Activated CD4-positive, alpha-beta T cell treated with anti-CD3 and anti-CD28 coated beads, Interleukin-2, Interleukin-4, amounts not matched to agents 100 ng/mL and 50 ng/mL, durations not matched to agents 16 hours and 8 hours (primary cell): ENCODE results near the gene TMEM37.

Source experiments
- DNase-seq: peaks from one replicate; pipeline ENCODE4 v3.0.0-alpha.2; 2020; ENCODE audit warnings: low spot score

Gene TMEM37

GRCh38 chr2:119480718-119481142 is 49.1 kb downstream of the TMEM37 start:
- no peak for DNase-seq

- DNase-seq: no peak
Observed at GRCh38 chr2:119481501-119482455, 50.1 kb downstream of the TMEM37 start.

GRCh38 chr2:119482481-119483394 is 51.1 kb downstream of the TMEM37 start:
- DNase-seq: no peak

- no peak for DNase-seq
Observed at GRCh38 chr2:119483395-119483753, 51.7 kb downstream of the TMEM37 start.

- DNase-seq: no peak
Observed at GRCh38 chr2:119483896-119484718, 52.5 kb downstream of the TMEM37 start.

- DNase-seq: no peak
Observed at GRCh38 chr2:119484834-119485233, 53.2 kb downstream of the TMEM37 start.

- no peak for DNase-seq
Observed at GRCh38 chr2:119485336-119486110, 53.9 kb downstream of the TMEM37 start.

- DNase-seq: no peak
Observed at GRCh38 chr2:119486196-119486827, 54.7 kb downstream of the TMEM37 start.

GRCh38 chr2:119486886-119487285 is 55.2 kb downstream of the TMEM37 start:
- DNase-seq: no peak

- DNase-seq: no peak
Observed at GRCh38 chr2:119487434-119488244, 56.0 kb downstream of the TMEM37 start.
